SIG-M5 treated with dmso at 0.1 percent for 504 hours (cell line): ENCODE measurements around the gene CEACAM20.
"Not testable (repeated sequence)": the region's sequence is repeated elsewhere in the genome, so short reads cannot be mapped to it uniquely, and the experiment has no call there.

Experiments used
- DNase-seq: peaks from one replicate; lab custom pipeline; 2025; ENCODE audit not compliant: unreplicated experiment; lab: John Stamatoyannopoulos, UW

Gene CEACAM20

GRCh38 chr19:44549507-44549906 is 20.0 kb upstream of the CEACAM20 start:
- DNase-seq = no peak

GRCh38 chr19:44548736-44549135 is 19.3 kb upstream of the CEACAM20 start:
- DNase-seq = no peak

DNA sequence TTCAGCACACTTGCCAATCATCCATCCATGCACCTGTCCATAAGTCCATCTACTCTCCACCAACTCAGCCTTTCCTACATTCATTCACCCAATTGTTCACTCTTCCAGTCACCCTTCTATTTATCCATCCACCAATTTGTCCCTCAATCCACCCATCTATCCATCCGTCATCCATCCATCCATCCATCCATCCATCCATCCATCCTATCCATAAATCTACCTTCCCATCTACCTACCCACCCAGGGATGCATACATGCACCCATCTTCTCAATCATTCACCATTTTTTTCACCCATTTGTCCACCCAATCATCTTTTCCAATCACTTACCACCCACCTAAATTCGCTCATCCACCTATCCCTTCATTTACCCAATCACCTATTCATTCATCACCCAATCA is 14.6 kb upstream of the CEACAM20 start:
- DNase-seq = no peak

DNA sequence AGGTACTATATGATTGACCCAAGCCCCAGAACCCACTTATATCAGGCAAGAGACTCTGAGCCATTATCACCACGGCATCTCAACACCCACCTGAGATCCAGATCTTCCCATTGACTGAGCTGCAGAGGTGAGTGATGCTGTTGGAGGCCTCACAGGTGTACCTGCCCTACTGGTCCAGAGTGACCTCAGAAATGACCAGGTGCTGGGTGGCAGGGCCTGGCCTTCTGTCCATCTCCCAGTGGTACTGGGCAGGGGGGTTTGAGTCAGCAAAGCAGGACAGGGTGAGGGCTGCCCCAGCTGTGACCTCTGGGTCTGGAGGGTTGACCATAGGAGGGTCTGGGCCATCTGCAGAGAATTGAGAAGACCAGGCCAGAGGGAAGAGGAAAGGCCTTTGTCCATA is 13.2 kb upstream of the CEACAM20 start:
- no peak for DNase-seq

DNA sequence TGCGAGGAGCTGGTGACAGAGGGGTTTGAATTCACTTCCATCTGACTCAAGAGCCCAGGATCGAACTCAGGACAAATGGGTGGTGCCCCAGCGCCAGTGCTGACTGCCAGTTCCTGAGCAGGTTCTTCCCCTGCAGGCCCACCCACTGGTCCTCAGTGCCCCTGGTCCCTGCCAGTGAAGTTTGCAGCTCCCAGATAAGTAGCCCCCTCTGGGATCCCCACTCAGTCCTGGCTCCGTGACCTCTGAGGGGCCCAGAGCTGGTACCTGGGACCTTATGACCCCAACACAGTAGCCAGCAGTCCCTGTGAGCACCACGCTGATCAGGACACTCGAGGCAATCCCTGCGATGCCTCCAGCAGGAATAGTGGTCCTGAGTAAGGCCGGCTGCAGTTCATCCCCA is 11.3 kb upstream of the CEACAM20 start:
- no peak for DNase-seq

GRCh38 chr19:44539991-44540390 is 10.5 kb upstream of the CEACAM20 start:
- no peak for DNase-seq

GRCh38 chr19:44539236-44539826 is 9.9 kb upstream of the CEACAM20 start:
- no peak for DNase-seq

DNA sequence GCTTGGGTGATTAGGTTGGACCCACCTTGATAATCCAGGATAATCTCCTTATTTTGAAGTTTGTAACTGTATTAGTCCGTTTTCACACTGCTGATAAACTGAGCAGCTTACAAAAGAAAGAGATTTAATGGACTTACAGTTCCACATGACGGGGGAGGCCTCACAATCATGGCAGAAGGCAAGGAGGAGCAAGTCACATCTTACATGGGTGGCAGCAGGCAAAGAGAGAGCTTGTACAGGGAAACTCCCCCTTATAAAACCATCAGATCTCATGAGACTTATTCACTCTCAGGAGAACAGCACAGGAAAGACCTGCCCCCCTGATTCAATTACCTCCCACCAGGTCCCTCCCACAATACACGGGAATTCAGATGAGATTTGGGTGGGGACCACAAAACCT is 5.9 kb upstream of the CEACAM20 start:
- not testable (repeated sequence) for DNase-seq

GRCh38 chr19:44532819-44533218 is 3.3 kb upstream of the CEACAM20 start:
- DNase-seq = no peak

- peak; percentile 51 for DNase-seq
Observed at GRCh38 chr19:44530777-44531176, 1.3 kb upstream of the CEACAM20 start.

- no peak for DNase-seq
Observed at GRCh38 chr19:44527554-44527953, 1.9 kb downstream of the CEACAM20 start.

DNA sequence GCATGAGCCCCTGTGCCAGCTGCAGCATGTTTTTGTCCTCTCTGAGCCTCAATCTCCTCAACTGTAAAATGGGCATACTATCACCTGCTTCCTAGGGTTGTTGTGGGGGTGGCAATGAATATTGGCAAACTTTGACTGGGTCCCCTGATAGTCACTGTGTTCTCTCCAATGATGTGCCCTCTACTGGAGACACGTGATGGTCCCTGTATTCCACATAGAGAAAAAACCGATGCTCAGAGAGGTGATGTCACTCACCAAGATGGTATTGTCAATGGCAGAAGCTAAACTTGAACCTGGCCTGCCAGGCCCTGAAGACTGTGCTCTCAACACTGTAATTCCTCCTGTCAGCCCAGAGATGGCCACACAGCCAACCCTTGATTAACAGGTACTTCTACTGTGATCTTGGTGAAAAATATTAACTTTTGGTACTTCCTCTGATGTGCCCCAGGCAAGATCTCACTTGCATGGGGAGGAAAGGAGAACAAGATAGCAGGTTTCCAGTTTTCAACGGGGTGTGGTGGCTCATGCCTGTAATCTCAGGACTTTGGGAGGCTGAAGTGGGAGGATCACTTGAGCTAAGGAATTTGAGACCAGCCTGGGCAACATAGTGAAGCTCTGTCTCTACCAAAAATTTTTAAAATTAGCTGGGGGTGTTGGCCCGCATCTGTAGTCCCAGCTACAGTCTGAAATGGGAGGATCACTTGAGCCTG is 3.6 kb downstream of the CEACAM20 start:
- DNase-seq = no peak

- no peak for DNase-seq
Observed at GRCh38 chr19:44521370-44521769, 8.1 kb downstream of the CEACAM20 start.

DNA sequence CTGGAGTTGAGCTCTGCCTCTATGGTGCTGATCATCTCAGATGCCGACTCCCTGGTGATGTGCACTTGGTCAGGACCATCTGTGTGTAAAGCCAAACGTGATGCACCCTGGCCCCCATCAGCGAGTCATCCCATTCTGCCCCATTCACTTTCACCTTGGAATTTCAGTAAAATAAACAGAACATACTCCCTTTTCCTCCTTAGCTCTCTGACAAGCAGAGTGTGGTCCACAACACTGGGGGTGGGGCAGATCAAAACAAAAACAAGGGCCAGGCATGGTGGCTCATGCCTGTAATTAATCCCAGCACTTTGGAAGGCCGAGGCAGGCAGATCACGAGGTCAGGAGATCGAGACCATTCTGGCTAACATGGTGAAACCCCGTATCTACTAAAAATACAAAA is 12.3 kb downstream of the CEACAM20 start:
- DNase-seq = no peak

DNA sequence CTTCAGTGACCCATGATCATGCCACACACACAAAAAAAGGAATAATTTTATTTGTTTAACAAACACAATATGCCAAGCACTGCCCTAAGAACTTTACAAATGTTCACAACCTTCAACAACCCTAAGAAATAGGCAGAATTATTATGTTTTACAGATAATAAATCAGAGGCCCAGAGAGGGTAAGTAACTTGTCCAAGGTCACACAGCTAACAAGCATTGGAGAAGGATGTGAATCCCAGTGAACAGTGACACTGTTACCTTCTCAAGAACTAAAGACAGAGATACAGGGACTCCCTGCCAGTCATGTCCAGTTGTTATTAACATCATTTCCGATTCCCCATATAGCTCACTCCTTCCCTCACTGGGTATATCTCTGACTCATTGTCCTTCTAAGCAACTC is 13.6 kb downstream of the CEACAM20 start:
- DNase-seq = no peak

DNA sequence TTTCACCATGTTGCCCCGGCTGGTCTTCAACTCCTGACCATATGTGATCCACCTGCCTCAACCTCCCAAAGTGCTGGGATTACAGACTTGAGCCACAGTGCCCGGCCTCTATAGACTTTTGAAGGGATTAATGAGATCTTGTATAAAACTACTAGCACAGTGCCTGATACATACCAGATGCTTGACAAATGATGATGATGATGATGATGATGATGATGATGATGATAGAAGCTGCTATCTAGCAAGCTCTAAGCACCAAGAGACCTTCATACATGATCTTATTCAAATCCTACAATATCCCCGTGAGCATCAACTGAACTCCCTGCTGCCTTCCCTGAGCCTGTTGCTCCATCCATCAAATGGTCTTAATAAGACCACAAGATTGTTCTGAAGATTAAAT is 14.4 kb downstream of the CEACAM20 start:
- DNase-seq = no peak

DNA sequence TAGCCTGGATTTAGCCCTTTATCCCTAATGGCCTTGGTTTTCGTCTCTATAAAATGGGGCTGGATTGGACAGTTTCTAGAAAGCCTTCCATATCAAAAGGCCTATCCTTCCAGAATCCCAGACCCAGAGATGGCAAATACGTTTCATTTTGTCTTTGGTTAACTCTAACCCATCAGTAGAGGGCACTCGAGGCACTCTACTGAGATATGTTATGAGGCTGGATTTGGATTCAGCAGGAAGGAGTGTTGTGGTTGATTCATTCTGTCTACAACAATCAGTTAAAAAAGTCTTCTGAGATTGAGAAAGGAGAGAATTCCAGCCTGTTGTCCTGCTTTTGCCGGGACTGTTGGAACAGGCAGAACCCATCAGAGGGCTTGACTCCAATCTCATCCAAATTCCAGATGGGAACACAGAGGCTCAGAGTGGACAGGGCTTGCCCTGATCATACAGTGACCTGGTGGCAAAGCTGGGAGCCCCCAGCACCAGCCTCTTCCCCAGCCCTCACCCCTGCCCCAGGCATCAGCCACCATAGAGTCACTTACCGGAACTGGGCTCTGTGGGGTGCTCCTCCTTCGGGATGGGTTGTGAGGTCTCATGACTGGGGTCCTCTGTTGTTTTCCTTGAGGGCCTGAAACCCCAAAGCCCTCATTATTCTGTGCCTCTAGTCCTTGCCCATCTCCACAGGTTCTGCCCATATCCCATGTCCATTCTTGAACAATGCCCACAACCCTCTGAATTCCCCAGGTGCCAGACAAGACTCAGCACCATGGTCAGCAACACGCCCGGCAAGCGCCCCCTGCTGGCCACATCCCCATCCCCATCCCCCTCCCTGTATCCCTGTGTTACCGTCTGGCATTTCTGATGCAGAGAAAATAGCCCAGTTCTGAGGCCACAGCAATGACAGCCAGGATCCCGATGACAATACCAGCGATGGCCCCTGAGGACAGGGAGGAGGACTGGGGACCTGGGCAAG is 16.9 kb downstream of the CEACAM20 start:
- DNase-seq = peak; percentile 55

GRCh38 chr19:44509478-44509877 is 20.0 kb downstream of the CEACAM20 start:
- DNase-seq = no peak

DNA sequence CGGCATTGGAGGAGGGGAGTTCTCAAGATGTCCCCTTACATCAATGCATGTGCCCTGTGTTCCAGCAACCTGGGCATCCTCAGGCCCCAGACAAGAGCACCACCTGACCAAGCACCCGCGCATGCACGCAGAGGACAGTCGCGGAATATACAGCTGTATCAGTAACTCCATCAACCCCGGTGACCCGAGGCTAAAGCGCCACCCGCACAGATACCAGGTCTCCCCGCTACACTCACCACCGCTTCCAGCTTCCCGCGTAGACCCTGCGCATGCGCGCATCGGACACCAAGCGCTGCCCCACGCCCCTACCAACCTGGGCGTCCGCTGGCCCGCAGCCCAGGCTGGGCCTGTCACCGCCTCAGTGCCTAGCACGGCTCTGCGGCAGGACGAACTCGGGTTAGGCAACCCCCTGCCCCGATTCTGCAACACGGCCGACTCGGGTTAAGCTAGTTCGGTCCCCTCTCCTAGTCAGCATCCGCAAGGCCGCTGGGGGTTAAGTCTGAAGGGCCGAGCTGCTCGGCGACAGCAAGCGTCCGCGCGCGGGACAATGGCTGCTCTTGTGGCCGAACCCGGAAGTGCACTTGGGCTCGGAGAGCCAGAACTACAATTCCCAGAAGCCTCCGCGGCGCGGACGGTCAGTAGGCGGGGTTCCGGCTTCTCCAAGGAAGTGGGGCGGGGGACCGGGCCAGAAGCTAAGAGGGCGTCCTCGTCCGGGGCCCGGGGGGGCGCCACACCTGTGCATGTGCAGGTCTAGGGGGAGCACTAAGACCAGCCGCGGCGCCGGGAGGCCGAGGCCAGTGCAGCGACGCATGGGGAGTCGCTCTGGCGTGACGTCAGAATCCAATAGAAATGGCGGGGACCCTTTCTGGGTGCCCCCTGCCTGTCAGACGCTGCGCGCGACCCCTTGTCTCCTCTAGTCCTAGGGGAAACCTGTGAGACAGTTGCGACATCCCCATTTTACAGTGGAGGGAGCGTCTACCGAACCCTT is 29.2 kb downstream of the CEACAM20 start, which contains the start of gene ZNF180:
TSS of gene ZNF180 (minus strand) at position 561 of the 988 bp plus-strand sequence. CDS start 3,188 bp downstream, outside the sequence.
- peak; percentile 87 for DNase-seq

- DNase-seq = no peak
Observed at GRCh38 chr19:44499559-44499958, 29.9 kb downstream of the CEACAM20 start.
